ENCODE data around the gene CEP43. TPM values are rescaled to one million over a fixed set of nuclear protein-coding genes. Genes with fewer than 3 reads are reported as not detected.

Gene CEP43
- total and polyA plus RNA-seq, 10 of the 15 experiments (the other 5 are each of a cell fraction or from before 2014, with no cell fraction given), result 7.7 to 49.9 (median 24.6) TPM

DNA sequence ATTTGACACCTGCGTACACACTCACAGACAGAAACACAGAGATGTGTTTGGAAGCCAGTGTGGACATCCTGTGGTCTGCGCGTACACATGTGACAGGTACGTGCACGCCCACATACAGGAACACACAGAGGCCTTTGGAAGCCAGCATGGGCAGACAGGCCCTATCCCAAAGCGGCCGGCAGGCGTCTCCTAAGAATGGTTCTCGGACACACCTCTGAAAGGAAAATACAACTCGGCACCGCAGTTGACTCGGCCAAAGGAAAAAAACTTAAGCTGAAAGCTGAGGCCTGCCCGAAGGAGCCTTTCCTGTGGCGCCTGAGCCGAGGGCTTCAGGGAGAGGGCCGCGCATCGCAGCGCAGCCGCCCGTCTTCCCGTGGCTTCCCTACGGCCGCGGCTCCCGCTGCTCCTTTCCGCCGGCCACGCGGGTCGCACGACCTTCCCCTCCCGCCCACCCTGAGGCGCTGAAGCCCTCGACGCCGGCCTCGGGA, 1.4 kb upstream of the CEP43 start:
- Histone ChIP-seq H3K27ac (ENCODE audit: control insufficient read depth, insufficient read depth) (peak overlapping the region; percentile 69; the same call in 1 of the 2 replicates), H3K27me3 (replicated peaks in 1 of 2; ENCODE audit: control insufficient read depth in 2 of 2, insufficient read depth in 2 of 2, low read length in 1 of 2) (no peaks in the 10 kb centered on the region), H3K9me3 (replicated peaks; ENCODE audit: control insufficient read depth, insufficient read depth, low read length) (no peaks in the 10 kb centered on the region), H3K9ac (ENCODE audit: control insufficient read depth, insufficient read depth, low read length) (peak overlapping the region; percentile 61), H3K79me2 (ENCODE audit: control insufficient read depth, insufficient read depth, low read length) (peaks cover 61% of the 10 kb centered on the region), H2AFZ (ENCODE audit: control insufficient read depth, low read depth, low read length) (peak overlapping the region; percentile 42), H4K20me1 (ENCODE audit: control insufficient read depth, insufficient read depth) (no peaks in the 10 kb centered on the region; the same call in 1 of the 2 replicates), H3K4me1 (ENCODE audit: control insufficient read depth, insufficient read depth, low read length) (peaks cover 3% of the 10 kb centered on the region; the same call in 1 of the 2 replicates), H3K36me3 (ENCODE audit: control insufficient read depth in 2 of 2, insufficient read depth in 2 of 2, low read length in 1 of 2) (peaks cover 5 to 6% of the 10 kb centered on the region in 2 experiments; a peak in 3 of 4 replicates), H3K4me2 (ENCODE audit: control insufficient read depth, insufficient read depth) (peak overlapping the region; percentile 69), H3K4me3 (peak overlapping the region; percentile 91)
- ChIA-PET POLR2A (interaction anchor here (0.6 to 5.5 kb wide), 3 partner anchors 20 to 95 kb away, joined by 3 to 52 read pairs (median 6); no protein-coding TSS in a partner anchor), CTCF (interaction anchor here (0.7 to 5.6 kb wide), 7 partner anchors 37 to 164 kb away, joined by 3 to 54 read pairs (median 5); no protein-coding TSS in a partner anchor), RAD21 (ENCODE audit: unreplicated experiment) (interaction anchor here (0.5 to 6.9 kb wide), 10 partner anchors 8 to 223 kb away, joined by 3 to 84 read pairs (median 4); no protein-coding TSS in a partner anchor), SMC1A (ENCODE audit: uncharacterized antibody, unreplicated experiment) (interaction anchor here (0.9 to 5.7 kb wide), 6 partner anchors 7 to 143 kb away, joined by 3 to 61 read pairs (median 12); no protein-coding TSS in a partner anchor)
- in situ Hi-C loops (cut with MboI), result no loop called here
- intact Hi-C loops (cut with micrococcal nuclease; ENCODE audit: unreplicated experiment), result loop anchor here (1.0 to 5.0 kb wide), 5 partner anchors 47 to 166 kb away; partner anchors contain the start of gene CCR6
- peak; percentile 27 for DNase-seq (ENCODE audit: low read depth, low spot score)
- WGBS (ENCODE audit: insufficient coverage, insufficient replicate concordance, low lambda C conversion rate, missing lambda C conversion rate), result 3% methylated on average over 30 of the region's 38 CpGs
- ATAC-seq, result peak; percentile 37
- no TSS peak for BruUV-seq (replicated peaks)
- no peak for FAIRE-seq
- TF ChIP-seq IKZF1 (conservative IDR thresholded peaks at IDR 0.05) (peak; percentile 33; the same call in 1 of the 2 replicates), EGR1 (IDR thresholded peaks at IDR 0.05; ENCODE audit: borderline replicate concordance in 1 of 2, low read depth in 2 of 2, low read length in 2 of 2) (peak in 1 of 2 experiments; percentile 50; a peak in 1 of 3 replicates), ZNF592 (IDR thresholded peaks at IDR 0.05) (no peak), CBX5 (IDR thresholded peaks at IDR 0.05; ENCODE audit: low read depth) (no peak), RELB (IDR thresholded peaks at IDR 0.05; ENCODE audit: low read depth) (no peak), SP1 (IDR thresholded peaks at IDR 0.05; ENCODE audit: low read depth, low read length) (no peak), FOS (IDR thresholded peaks at IDR 0.05; ENCODE audit: borderline replicate concordance, extremely low read depth, insufficient read length) (no peak), NFXL1 (IDR thresholded peaks at IDR 0.05; ENCODE audit: borderline replicate concordance) (no peak), ZNF217 (IDR thresholded peaks at IDR 0.05) (no peak), POLR2A (IDR thresholded peaks at IDR 0.05; ENCODE audit: low read depth, low read length) (no peak), ZNF622 (IDR thresholded peaks at IDR 0.05) (no peak), SREBF1 (IDR thresholded peaks at IDR 0.05; ENCODE audit: low read length) (no peak), MYC (IDR thresholded peaks at IDR 0.05; ENCODE audit: insufficient read depth, insufficient read length, insufficient replicate concordance, low read length, severe bottlenecking) (no peak), SPI1 (IDR thresholded peaks at IDR 0.05; ENCODE audit: borderline replicate concordance, insufficient read depth, low read depth, low read length) (no peak), JUNB (IDR thresholded peaks at IDR 0.05) (no peak), RFX5 (IDR thresholded peaks at IDR 0.05; ENCODE audit: low read depth, low read length) (no peak), TAF1 (IDR thresholded peaks at IDR 0.05; ENCODE audit: borderline replicate concordance, low read depth, low read length) (no peak)
- TF ChIP-seq, protein P1, sequence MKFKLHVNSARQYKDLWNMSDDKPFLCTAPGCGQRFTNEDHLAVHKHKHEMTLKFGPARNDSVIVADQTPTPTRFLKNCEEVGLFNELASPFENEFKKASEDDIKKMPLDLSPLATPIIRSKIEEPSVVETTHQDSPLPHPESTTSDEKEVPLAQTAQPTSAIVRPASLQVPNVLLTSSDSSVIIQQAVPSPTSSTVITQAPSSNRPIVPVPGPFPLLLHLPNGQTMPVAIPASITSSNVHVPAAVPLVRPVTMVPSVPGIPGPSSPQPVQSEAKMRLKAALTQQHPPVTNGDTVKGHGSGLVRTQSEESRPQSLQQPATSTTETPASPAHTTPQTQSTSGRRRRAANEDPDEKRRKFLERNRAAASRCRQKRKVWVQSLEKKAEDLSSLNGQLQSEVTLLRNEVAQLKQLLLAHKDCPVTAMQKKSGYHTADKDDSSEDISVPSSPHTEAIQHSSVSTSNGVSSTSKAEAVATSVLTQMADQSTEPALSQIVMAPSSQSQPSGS (IDR thresholded peaks at IDR 0.05; ENCODE audit: low read length), result no peak
